GM21526 (cell line): ENCODE results near the gene OR13G1.
A peak's percentile ranks its signal among the peaks of the same experiment; 100 is the strongest.
"Not testable (repeated sequence)": the region's sequence is repeated elsewhere in the genome, so short reads cannot be mapped to it uniquely, and the experiment has no call there.

Experiments used
- ATAC-seq: cut with Tn5 transposase; IDR thresholded peaks from one replicate; pipeline ENCODE4 v1.9.1; 2021; ENCODE audit warnings: moderate library complexity; ENCODE audit not compliant: unreplicated experiment, low FRiP score

Gene OR13G1, protein sequence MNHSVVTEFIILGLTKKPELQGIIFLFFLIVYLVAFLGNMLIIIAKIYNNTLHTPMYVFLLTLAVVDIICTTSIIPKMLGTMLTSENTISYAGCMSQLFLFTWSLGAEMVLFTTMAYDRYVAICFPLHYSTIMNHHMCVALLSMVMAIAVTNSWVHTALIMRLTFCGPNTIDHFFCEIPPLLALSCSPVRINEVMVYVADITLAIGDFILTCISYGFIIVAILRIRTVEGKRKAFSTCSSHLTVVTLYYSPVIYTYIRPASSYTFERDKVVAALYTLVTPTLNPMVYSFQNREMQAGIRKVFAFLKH

DNA sequence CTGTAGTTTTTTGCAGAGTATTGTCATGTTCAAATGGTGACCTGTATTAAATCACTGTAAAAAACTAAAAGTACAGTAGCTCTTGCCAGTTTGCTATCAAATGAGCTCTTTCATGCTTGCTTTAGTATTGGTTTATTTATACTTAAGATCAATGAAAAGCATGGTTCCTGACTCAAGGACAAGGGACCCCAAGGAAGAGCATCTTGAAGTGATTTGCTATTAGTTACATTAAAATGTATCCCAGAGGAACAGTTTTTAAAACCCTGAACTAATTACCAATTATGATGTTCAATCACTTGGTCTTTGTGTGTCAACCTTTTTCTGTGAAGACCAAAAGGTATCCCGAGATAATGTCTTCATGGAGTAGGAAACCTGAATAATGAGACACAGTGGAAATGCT lies at the start of gene OR13G1:
OR13G1 (minus strand) TSS at position 101 of the 400 bp plus-strand sequence. CDS start 6,698 bp downstream, outside the sequence.
- ATAC-seq: no peak

DNA sequence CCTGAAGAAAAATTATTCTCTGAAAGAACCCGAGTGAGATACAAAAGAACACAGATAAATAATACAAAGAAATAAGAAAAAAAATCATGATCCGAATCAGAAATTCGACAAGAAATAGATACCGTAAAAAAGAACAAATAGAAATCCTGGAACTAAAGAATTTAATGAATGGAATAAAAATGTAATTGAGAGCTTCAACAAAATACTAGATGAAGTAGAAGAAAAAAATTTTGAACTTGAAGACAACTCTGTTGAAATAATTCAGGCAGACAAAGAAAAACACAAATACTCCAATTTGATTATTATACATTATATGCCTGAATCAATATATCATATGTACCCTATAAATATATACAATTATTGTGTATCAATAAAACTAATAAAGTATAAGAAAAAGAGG lies 41.7 kb upstream of the OR13G1 start:
- no peak for ATAC-seq

DNA sequence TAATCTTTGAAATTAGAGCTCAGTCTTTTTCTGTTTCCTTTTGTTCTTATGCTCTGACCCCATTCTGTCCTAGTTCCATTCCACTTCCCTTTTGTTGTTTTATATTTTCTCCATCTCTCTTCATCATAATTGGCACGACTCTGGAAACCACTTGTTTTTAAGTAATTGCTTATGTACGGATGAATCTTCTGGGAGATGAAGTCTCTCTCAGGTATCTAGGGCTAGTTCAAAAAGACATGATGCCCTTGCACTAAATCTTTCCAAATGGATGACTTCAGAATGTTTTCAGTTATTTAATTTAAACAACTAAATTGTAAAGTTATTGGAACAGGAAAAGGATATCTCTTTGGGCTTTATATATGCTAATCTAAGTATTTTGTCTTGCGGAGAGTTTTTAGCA lies 37.0 kb upstream of the OR13G1 start, which contains the start of gene OR6F1:
OR6F1 (minus strand) TSS at position 101 of the 400 bp plus-strand sequence. CDS start 3,891 bp downstream, outside the sequence.
- no peak for ATAC-seq

DNA sequence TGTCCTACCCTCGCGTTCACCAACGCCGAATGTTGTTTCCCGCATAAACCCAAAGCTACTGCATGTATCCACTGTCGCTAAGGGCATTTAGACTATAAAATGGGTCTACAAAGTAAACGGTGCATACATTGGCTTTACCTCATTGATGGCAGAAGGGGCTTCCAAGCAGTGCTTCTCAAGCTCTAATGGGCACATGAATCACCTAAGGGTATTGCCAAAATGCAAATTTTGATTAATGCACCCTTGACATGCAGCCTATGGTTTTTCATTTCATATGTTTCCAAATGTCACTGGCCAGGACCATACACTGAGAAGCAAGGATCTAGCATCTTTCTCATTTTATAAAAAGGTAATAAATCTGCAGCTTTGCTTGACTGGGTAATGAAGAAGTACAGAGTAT lies 34.2 kb upstream of the OR13G1 start:
- no peak for ATAC-seq

DNA sequence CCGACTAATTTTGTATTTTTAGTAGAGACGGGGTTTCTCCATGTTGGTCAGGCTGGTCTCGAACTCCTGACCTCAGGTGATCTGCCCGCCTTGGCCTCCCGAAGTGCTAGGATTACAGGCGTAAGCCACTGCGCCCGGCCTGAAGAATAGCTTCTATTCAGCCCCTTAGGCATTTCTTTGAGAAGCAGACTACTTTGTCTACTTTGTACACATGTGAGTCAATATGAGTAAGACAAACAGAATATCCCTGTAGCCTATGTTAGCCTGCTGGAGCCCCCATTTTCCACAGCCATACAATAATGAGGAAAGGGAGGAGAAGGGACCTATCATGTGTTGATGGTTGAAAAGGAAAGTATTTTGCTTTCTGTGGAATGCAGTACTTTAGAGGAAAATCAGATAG lies 31.1 kb upstream of the OR13G1 start:
- not testable (repeated sequence) for ATAC-seq

DNA sequence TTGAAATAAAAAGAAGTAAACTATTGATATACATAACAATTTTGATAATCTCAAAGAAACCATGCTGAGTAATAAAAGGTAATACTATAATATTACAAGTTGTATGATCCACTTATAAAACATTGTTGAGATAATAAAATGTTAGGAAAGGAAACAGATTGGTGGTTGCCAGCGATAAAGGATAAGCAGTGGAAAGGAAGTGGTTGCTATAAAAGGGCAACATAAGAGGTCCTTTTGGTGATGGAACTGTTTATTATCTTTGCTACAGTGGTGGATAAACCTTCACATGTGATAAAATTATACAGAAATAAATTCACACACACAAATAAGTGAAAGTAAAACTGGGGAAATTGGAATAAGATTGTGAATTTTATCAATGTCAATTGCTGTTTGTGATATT lies 21.8 kb upstream of the OR13G1 start:
- no peak for ATAC-seq

DNA sequence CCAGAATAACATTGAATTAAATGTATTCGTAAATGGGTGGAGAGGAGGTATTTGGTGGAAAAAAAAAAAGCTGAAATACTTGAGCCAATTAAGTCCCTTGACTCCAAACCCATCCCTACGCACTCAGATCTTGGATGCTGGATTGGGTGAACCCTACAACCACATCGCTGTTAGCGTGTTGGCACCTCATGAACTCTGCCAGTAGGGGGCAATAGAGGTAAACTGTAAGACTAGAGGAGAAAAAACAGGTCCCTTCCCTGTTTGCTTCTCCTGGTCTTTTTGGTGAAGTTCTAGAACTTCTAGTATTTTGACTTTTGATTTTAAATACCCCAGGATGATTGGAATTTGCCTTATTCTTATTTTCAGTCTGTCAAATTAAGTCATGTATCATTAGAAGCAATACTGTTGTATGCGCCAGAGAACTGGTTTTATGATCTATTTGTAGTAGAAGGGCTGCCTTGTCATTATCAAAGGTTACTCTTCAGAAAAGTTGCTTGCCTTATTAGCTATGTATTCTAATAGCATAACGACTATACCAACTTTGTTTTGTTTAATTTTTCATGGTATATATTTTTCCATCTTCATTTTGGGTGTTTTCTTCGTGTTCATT lies 1.9 kb upstream of the OR13G1 start:
- peak; percentile 96 for ATAC-seq

DNA sequence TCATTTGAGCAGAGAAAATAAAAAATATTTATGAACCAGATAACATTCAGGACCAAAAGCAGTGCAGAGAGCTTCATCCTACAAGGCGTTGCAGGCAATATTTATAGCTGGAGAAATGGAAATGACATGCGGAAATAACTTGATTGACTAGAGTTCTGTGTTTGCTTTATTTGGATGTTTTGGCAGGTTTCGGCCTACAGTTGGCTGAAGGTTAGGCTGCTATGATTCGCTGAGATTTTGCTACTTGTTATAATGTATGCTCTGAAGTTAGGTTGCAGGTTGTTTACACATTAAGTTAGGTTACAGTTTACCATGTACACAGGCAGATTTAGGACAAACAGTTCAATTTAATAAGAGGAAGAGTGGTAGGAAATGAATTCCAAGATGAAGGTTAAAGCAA lies 632 bp upstream of the OR13G1 start:
- no peak for ATAC-seq

DNA sequence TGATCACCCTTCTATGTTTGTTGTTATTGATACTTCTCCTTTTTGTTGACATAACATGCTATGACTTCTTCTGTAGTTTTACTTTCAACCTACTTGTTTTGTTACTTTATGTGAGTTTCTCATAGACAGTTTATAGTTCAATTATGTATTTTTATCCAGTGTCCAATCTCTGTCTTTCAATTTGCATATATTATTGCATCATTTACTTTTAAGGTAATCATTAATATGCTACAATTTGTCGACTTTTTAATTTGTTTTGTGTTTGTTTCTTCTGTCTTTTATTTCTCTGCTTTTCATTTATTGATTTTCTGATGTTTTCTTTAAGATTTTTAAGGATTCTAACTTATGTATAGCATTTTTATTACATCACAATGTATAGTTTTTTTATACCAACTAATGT lies 10.3 kb downstream of the OR13G1 start:
- ATAC-seq: no peak

DNA sequence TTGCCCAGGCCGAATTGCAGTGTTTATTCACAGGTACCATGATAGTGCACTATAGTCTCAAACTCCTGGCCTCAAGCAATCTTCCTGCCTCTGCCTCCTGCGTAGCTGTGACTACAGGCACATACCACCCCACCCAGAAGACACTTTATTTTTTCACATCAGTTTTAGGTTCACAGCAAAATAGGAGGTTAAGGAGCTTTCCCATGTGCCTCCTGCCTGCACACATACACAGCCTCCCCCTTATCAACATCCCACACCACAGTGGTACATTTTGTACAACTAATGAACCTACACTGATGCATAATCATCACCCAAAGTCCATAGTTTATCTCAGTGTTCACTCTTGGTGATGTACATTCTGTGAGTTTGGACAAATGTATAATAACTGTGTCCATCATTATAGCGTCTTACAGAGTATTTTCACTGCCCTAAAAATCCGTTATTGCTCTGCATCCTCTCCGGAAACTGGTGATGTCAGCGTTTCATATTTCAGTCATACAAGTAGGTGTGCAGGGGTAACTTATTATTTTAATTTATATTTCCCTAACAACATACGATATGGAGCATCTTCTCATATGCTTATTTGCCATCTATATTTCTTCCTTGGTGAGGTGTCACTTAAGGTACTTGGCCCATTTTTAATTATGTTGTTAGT lies 23.2 kb downstream of the OR13G1 start:
- ATAC-seq: no peak

DNA sequence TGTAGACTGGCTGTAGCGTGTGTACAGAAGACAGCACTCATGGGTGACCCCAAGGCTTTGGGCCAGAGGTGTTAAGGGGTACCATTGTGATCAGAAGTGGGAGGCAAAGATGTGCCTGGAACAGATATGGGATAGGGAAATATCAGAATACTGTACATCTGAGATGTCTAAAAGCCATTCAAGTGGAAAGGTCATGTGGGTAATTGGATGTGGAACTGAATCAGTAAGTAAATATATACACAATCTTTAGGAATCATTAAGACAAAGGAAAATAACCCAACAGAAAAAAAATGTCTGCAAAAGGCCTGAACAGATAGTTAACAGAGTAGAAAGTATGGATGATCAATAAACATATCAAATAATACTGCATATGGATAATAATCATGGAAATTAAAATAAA lies 26.5 kb downstream of the OR13G1 start:
- ATAC-seq: no peak

DNA sequence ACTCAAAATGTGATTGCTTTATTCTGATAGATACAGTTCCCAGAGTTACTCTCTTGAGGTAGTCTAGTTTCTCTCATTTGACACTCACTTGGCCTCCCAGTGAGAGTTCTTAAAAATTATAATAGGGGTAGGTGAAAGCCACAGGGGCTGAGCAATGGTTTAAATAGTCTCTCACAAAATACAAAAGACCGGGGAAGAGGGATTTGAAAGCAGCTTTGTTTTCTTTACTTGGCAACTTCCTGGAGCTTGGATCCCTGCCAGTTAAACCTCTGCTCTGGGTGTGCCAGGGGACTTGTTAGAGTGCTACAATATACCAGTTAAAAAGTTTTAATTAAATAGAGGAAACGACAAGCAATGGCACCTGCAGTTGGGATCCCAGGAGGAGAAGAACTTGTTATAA lies 31.7 kb downstream of the OR13G1 start:
- ATAC-seq: no peak

DNA sequence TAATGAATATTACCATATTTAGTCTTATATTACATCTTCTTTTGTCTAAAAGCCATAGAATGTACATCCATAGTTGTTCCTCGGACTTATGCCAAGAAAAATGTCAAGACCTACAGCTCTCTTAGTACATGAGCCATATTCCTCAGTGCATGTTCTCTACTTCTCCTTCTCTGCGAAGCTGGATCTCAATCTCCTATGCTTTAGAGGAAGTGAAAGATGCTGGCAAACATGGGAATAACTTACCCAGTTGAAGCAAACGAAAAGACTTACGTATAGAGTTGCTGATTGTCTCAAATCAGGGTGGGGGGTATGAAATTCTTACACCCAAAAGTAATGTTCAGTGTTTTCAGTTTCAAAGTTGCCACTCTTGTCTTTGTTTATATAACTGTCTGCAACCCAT lies 32.7 kb downstream of the OR13G1 start:
- no peak for ATAC-seq

DNA sequence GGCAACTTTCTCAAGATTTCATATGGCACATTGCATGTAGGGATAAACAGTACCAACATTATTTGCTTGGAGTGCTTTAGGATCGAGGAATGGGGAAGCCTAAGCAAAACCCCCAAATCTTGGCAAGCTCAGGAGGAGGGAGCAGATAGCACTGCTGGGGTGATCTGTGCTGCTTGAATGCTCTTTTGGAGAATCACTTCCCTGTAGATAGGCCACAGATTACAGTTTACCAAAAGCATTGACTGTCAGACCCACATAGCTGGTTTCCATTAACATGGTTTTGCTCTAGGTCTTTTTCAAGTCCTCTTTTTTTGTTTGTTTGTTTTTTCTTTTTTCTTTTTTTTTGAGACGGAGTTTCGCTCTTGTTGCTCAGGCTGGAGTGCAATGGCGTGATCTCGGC lies 36.8 kb downstream of the OR13G1 start:
- no peak for ATAC-seq

DNA sequence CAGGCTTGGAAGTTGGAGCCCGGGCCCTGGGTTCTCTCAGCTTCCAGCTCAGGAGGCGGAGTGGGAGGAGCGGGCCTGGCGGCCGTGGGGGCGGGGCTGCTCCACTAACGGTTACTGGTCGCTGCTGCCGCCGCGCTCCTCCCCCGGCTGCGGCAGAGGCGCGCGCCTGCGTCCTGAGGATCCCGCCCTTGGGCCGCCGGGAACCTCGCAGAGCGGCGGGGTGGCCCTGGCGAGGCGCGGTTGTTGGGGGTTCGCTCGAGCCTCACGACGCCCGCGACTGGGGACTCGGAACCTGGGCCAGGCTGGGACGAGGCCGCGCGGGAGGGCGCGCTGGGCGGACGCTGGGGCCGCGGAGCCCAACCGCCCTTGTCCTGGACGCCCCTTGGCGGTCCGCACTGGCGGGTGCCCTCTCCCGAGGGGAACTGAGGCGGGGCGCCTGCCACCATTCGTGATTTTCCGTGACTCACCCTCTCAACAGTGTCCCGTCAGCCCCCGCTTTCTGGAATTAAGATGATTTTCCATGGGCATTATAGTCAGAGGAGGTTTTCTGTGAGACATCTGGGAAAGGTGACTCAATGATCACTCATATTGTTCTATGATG lies 40.1 kb downstream of the OR13G1 start:
- ATAC-seq: no peak

DNA sequence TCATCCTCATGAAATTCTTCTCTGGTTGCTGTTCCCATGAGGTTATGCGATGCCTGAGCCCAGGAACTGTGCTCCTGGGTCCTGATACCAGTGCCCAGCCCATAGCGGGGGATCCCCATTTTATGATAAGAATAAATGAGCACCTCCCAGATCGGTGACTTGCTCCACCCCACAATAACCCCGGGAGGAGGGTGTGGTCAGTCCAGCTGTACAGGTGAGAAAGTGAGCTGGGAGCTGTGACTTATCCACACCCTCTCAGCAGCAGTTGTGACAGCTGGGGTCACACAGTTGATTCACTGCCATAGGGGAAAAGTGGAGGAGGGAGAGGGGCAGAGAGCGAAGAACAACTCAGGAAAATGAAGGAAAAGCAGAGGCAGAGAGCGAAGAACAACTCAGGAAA lies 40.8 kb downstream of the OR13G1 start:
- ATAC-seq: no peak

DNA sequence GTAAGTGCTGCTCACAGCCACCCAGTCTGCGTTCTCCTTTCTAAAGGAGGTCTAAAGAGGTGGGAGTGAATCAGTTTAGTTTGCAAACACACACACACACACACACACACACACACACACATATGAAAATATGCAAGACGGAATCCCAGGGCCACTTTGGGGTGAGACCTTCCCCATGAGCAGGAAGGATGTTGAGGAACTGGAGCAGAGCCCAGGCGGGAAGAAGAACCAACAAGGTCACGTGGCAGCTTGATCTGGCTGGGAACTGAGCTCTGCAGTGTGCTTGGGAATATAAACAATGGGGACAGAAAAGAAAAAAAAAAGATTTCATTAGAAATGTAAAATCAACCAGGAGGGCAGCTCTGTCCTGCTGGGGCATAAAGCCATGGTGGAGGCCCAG lies 41.5 kb downstream of the OR13G1 start:
- no peak for ATAC-seq

DNA sequence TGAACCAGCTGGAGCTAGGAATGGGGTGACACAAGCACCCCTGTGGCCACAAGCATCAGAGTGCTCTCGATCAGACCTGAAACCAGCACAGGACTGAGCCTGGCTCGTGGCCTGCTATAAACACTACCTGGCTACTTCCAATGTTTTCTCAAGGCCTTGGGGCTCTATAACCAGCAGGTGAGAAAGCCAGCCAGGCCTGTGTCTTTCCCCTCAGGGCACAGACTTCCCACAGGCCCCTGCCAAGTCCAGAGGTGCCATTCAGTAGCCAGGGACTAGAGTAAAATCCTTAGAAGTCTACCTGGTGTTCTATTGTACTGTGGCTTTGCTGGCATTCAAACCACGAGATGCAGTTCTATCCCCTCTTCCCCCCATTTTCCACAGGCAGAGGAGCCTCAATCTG lies 51.6 kb downstream of the OR13G1 start:
- no peak for ATAC-seq
